Measurements from ENCODE around the gene PLEKHH2. TPM values are rescaled to one million over a fixed set of nuclear protein-coding genes. Genes with fewer than 3 reads are reported as not detected.

The PLEKHH2 gene
- total and polyA plus RNA-seq, 2 of the 13 experiments (the other 11 are each of a cell fraction or from before 2014, with no cell fraction given), result 1.1 to 3.0 TPM

DNA sequence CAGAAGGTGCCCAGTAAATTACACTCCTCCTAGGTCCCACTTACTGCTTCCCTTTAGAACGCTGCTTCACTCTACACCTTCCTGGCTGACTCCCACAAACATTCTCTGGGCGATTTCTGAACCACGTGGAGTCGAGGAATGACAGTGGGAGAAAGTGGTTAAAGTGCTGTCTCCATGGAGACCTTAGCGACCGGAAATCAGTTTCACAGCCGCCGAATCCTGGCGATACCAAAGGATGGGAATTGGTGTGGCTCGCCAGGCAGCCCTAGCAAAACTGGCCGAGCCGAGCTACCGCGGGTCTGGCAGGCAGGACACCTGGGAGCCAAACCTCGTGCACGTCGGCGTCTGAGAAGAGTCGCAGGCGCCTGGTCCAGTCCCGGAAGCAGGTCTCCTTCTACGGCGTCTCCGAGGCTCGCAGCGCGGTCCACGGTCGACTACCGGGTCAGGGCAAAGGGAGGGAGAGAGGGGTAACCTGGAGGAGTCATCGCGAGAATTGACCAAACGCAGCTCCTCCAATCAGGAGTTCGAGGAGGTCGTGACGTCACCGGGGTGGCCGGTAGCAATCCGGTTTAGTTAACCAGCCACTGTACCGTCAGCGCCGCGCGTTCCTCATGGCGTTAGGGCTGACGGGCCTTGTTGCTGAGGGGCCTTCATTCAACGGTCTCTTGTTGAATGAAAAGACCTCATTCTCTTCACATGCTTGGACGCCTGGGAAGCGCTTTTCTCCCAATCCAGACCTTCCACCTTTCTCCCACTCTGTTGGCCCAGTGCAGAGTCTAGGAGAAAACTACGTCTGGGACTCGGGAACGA is 41.3 kb upstream of the PLEKHH2 start, which contains the start of gene THADA (continued):
- TF ChIP-seq, protein P1, sequence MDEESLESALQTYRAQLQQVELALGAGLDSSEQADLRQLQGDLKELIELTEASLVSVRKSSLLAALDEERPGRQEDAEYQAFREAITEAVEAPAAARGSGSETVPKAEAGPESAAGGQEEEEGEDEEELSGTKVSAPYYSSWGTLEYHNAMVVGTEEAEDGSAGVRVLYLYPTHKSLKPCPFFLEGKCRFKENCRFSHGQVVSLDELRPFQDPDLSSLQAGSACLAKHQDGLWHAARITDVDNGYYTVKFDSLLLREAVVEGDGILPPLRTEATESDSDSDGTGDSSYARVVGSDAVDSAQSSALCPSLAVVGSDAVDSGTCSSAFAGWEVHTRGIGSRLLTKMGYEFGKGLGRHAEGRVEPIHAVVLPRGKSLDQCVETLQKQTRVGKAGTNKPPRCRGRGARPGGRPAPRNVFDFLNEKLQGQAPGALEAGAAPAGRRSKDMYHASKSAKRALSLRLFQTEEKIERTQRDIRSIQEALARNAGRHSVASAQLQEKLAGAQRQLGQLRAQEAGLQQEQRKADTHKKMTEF (CRISPR knock-in tag; IDR thresholded peaks at IDR 0.05), result peak; percentile 96
- TF ChIP-seq, protein P2, sequence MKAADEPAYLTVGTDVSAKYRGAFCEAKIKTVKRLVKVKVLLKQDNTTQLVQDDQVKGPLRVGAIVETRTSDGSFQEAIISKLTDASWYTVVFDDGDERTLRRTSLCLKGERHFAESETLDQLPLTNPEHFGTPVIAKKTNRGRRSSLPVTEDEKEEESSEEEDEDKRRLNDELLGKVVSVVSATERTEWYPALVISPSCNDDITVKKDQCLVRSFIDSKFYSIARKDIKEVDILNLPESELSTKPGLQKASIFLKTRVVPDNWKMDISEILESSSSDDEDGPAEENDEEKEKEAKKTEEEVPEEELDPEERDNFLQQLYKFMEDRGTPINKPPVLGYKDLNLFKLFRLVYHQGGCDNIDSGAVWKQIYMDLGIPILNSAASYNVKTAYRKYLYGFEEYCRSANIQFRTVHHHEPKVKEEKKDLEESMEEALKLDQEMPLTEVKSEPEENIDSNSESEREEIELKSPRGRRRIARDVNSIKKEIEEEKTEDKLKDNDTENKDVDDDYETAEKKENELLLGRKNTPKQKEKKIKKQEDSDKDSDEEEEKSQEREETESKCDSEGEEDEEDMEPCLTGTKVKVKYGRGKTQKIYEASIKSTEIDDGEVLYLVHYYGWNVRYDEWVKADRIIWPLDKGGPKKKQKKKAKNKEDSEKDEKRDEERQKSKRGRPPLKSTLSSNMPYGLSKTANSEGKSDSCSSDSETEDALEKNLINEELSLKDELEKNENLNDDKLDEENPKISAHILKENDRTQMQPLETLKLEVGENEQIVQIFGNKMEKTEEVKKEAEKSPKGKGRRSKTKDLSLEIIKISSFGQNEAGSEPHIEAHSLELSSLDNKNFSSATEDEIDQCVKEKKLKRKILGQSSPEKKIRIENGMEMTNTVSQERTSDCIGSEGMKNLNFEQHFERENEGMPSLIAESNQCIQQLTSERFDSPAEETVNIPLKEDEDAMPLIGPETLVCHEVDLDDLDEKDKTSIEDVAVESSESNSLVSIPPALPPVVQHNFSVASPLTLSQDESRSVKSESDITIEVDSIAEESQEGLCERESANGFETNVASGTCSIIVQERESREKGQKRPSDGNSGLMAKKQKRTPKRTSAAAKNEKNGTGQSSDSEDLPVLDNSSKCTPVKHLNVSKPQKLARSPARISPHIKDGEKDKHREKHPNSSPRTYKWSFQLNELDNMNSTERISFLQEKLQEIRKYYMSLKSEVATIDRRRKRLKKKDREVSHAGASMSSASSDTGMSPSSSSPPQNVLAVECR (CRISPR knock-in tag; IDR thresholded peaks at IDR 0.05; ENCODE audit: borderline replicate concordance), result peak; percentile 100
- TF ChIP-seq, protein P3, sequence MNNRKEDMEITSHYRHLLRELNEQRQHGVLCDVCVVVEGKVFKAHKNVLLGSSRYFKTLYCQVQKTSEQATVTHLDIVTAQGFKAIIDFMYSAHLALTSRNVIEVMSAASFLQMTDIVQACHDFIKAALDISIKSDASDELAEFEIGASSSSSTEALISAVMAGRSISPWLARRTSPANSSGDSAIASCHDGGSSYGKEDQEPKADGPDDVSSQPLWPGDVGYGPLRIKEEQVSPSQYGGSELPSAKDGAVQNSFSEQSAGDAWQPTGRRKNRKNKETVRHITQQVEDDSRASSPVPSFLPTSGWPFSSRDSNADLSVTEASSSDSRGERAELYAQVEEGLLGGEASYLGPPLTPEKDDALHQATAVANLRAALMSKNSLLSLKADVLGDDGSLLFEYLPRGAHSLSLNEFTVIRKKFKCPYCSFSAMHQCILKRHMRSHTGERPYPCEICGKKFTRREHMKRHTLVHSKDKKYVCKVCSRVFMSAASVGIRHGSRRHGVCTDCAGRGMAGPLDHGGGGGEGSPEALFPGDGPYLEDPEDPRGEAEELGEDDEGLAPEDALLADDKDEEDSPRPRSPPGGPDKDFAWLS (CRISPR knock-in tag; IDR thresholded peaks at IDR 0.05; ENCODE audit: borderline replicate concordance), result peak; percentile 66; the same call in 1 of the 2 replicates
- 0 out of 2 replicates have a peak, but pooled peaks have one; percentile 20 for TF ChIP-seq BHLHE40 (IDR thresholded peaks at IDR 0.05; ENCODE audit: low read length)
- TF ChIP-seq ZNF883 (CRISPR knock-in tag; IDR thresholded peaks at IDR 0.05; ENCODE audit: not compliant biosample characterization), result peak; percentile 91
- peak; percentile 85 for TF ChIP-seq NFKBIZ (CRISPR knock-in tag; IDR thresholded peaks at IDR 0.05)
- TF ChIP-seq ZBTB42 (CRISPR knock-in tag; IDR thresholded peaks at IDR 0.05), result peak; percentile 93
- TF ChIP-seq, protein P4, sequence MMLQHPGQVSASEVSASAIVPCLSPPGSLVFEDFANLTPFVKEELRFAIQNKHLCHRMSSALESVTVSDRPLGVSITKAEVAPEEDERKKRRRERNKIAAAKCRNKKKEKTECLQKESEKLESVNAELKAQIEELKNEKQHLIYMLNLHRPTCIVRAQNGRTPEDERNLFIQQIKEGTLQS (CRISPR knock-in tag; IDR thresholded peaks at IDR 0.05), result peak; percentile 72
- TF ChIP-seq ZFP36L1 (CRISPR knock-in tag; IDR thresholded peaks at IDR 0.05), result peak; percentile 91
- TF ChIP-seq KLF6 (CRISPR knock-in tag; IDR thresholded peaks at IDR 0.05), result peak; percentile 79; the same call in 1 of the 2 replicates
- TF ChIP-seq ZEB1 (IDR thresholded peaks at IDR 0.05; ENCODE audit: insufficient replicate concordance, low read depth), result no peak
- TF ChIP-seq, protein P5, sequence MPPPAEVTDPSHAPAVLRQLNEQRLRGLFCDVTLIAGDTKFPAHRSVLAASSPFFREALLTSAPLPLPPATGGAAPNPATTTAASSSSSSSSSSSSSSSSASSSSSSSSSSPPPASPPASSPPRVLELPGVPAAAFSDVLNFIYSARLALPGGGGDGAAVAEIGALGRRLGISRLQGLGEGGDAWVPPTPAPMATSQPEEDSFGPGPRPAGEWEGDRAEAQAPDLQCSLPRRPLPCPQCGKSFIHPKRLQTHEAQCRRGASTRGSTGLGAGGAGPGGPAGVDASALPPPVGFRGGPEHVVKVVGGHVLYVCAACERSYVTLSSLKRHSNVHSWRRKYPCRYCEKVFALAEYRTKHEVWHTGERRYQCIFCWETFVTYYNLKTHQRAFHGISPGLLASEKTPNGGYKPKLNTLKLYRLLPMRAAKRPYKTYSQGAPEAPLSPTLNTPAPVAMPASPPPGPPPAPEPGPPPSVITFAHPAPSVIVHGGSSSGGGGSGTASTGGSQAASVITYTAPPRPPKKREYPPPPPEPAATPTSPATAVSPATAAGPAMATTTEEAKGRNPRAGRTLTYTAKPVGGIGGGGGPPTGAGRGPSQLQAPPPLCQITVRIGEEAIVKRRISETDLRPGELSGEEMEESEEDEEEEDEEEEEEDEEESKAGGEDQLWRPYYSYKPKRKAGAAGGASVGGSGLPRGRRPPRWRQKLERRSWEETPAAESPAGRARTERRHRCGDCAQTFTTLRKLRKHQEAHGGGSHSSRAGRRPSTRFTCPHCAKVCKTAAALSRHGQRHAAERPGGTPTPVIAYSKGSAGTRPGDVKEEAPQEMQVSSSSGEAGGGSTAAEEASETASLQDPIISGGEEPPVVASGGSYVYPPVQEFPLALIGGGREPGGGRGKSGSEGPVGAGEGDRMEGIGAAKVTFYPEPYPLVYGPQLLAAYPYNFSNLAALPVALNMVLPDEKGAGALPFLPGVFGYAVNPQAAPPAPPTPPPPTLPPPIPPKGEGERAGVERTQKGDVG (CRISPR knock-in tag; IDR thresholded peaks at IDR 0.05; ENCODE audit: borderline replicate concordance), result peak; percentile 88; the same call in 1 of the 2 replicates
- peak; percentile 55 for TF ChIP-seq TBL1XR1 (IDR thresholded peaks at IDR 0.05; ENCODE audit: borderline replicate concordance, low read length, partially characterized antibody)
- peak; percentile 13; the same call in 1 of the 2 replicates for TF ChIP-seq ZNF7 (CRISPR knock-in tag; IDR thresholded peaks at IDR 0.05)
- peak; percentile 77; the same call in 1 of the 2 replicates for TF ChIP-seq ZKSCAN5 (CRISPR knock-in tag; IDR thresholded peaks at IDR 0.05)
- peak; percentile 53; the same call in 1 of the 2 replicates for TF ChIP-seq ZNF431 (CRISPR knock-in tag; IDR thresholded peaks at IDR 0.05; ENCODE audit: borderline replicate concordance, low read depth)
